ENCODE measurements around the gene BMP6. TPM values are rescaled to one million over a fixed set of nuclear protein-coding genes. Genes with fewer than 3 reads are reported as not detected.

Gene BMP6
- total RNA-seq, 1 experiment from 2014 or later, result 0.28 TPM

- H4K20me1 ChIP-seq (ENCODE audit: control insufficient read depth, insufficient read depth, insufficient read length), result no peaks in the 10 kb centered on the region
Measured at GRCh38 chr6:7785243-7786035, 59.5 kb downstream of the BMP6 start.

More at GRCh38 chr6:7785243-7786035, 59.5 kb downstream of the BMP6 start:
- Histone ChIP-seq H3K27me3 (ENCODE audit: insufficient read depth, low read length) (no peaks in the 10 kb centered on the region), H3K9ac (ENCODE audit: extremely low read depth, insufficient read length, low read length) (no peak overlapping the region), H2BK12ac (ENCODE audit: insufficient read length, low read depth, low read length) (no peak overlapping the region), H4K8ac (replicated peaks; ENCODE audit: insufficient read length, low read depth, low read length) (no peak overlapping the region), H2BK120ac (ENCODE audit: low read depth, low read length, poor library complexity, severe bottlenecking) (no peak overlapping the region), H3K4me2 (ENCODE audit: insufficient read depth, insufficient read length, low read length) (no peak overlapping the region), H4K5ac (ENCODE audit: insufficient read length, low read depth, low read length) (no peak overlapping the region), H3K4ac (ENCODE audit: low read depth, low read length) (no peak overlapping the region), H2AK5ac (ENCODE audit: insufficient read length, low read length) (no peak overlapping the region), H2AFZ (ENCODE audit: low read length) (no peak overlapping the region), H3K4me1 (ENCODE audit: insufficient read depth, low read length) (no peaks in the 10 kb centered on the region), H3T11ph (ENCODE audit: low read length) (no peak overlapping the region), H4K91ac (ENCODE audit: insufficient read length, low read depth, low read length) (no peak overlapping the region), H3K56ac (ENCODE audit: insufficient read length, low read depth, low read length) (no peak overlapping the region), H3K79me2 (ENCODE audit: insufficient read depth, low read length) (no peaks in the 10 kb centered on the region), H3K27ac (ENCODE audit: insufficient read length, low read depth, low read length) (no peak overlapping the region), H3K79me1 (ENCODE audit: insufficient read depth, low read depth, low read length, poor library complexity, severe bottlenecking) (no peaks in the 10 kb centered on the region), H3K23ac (ENCODE audit: insufficient read length, low read depth, low read length) (no peak overlapping the region), H2BK20ac (ENCODE audit: low read depth, low read length, poor library complexity, severe bottlenecking) (no peak overlapping the region), H3K23me2 (ENCODE audit: insufficient read length, low read depth, low read length, poor library complexity, severe bottlenecking) (no peaks in the 10 kb centered on the region), H3K9me3 (ENCODE audit: control insufficient read depth, low read depth, low read length) (no peaks in the 10 kb centered on the region), H2BK5ac (ENCODE audit: insufficient read length, low read length) (no peak overlapping the region), H2BK15ac (ENCODE audit: low read depth, low read length) (no peak overlapping the region), H3K18ac (ENCODE audit: insufficient read length, low read depth, low read length) (no peak overlapping the region), H3K14ac (ENCODE audit: insufficient read depth, low read length) (no peak overlapping the region)
- Mint-ChIP-seq H3K9me3 (peaks cover 0 to 2% of the 10 kb centered on the region in 2 experiments; a peak in 1 of 5 replicates), H3K4me1 (no peaks in the 10 kb centered on the region), H3K27ac (no peak overlapping the region), H3K36me3 (ENCODE audit: insufficient read depth in 1 of 3, low read depth in 3 of 3) (no peaks in the 10 kb centered on the region; a peak in 1 of 7 replicates), H3K4me3 (no peak overlapping the region), H3K27me3 (ENCODE audit: low read depth) (peaks cover 1% of the 10 kb centered on the region; the same call in 1 of the 2 replicates)
- no peak for DNase-seq
- no peak for TF ChIP-seq CTCF (conservative IDR thresholded peaks at IDR 0.05)
- WGBS (ENCODE audit: extremely low coverage, insufficient read length, low lambda C conversion rate), result no CpG with 5 or more reads among the region's 7 CpGs
